A549 (cell line): ENCODE results near the gene GATM. TPM values are rescaled to one million over a fixed set of nuclear protein-coding genes. Genes with fewer than 3 reads are reported as not detected.

Experiments used
- ATAC-seq, 2 experiments: fragments of 200-7000 bp in 1 of 2; fragments of >200 bp in 1 of 2; cut with Nextera tagmentation in 1 of 2; cut with Tn5 transposase in 1 of 2; 3 replicates each; pipeline versions ENCODE4 v1.8.0 to v1.9.1; 2018 to 2020; ENCODE audit warnings: mild to moderate bottlenecking in 1 of 2, moderate library complexity in 1 of 2
- CTCF ChIA-PET: fragments of 300-600 bp; sonication (Branson Sonifier 250); formaldehyde crosslinking; extraction: SDS; loops from one replicate; lab custom pipeline; 2021; ENCODE audit warnings: antibody characterized with exemption, inconsistent platforms; lab: Yijun Ruan, JAX
- POLR2A ChIA-PET: fragments of 350-600 bp; formaldehyde crosslinking; extraction: SDS; loops from one replicate; lab custom pipeline; 2021; ENCODE audit warnings: antibody characterized with exemption, inconsistent platforms; lab: Yijun Ruan, JAX
- DNase-seq, 2 experiments: peaks; one replicate each; pipeline versions ENCODE4 v3.0.0 to v3.0.0-alpha.2; 2011 to 2016; ENCODE audit warnings: low read depth in 1 of 2, low spot score in 1 of 2
- FAIRE-seq: peaks from 2 replicates; lab custom pipeline; 2011; peaks lifted over from hg19 to GRCh38; lab: Jason Lieb, UNC
- H3K27ac ChIP-seq, 2 experiments: fragments of >200 bp; sonication (Bioruptor Twin); formaldehyde crosslinking; 3 replicates each; pipeline ENCODE4 v1.5.1; 2016 to 2017
- H3K4me1 ChIP-seq: fragments of >200 bp; sonication (Bioruptor Twin); formaldehyde crosslinking; 3 replicates; pipeline ENCODE4 v1.6.1; 2016
- H3K4me2 ChIP-seq: fragments of >200 bp; sonication (Bioruptor Twin); formaldehyde crosslinking; 3 replicates; pipeline ENCODE4 v1.6.1; 2016
- H3K4me3 ChIP-seq: fragments of >200 bp; sonication (Bioruptor Twin); formaldehyde crosslinking; 3 replicates; pipeline ENCODE4 v1.5.1; 2016
- H3K9me3 ChIP-seq: fragments of >200 bp; sonication (Bioruptor Twin); formaldehyde crosslinking; 3 replicates; pipeline ENCODE4 v1.6.1; 2016
- BHLHE40 ChIP-seq: IDR thresholded peaks from 2 replicates; pipeline ENCODE4 v1.6.1; 2012; ENCODE audit warnings: low read depth, low read length, inconsistent platforms
- CEBPB ChIP-seq, 2 experiments: fragments of >200 bp in 1 of 2; sonication (Bioruptor Twin) in 1 of 2; formaldehyde crosslinking in 1 of 2; IDR thresholded peaks; 2 replicates each; pipeline ENCODE4 v1.6.1; 2012 to 2016
- EHF ChIP-seq: fragments of 250-450 bp; sonication (Bioruptor Pico); IDR thresholded peaks from 2 replicates; pipeline ENCODE4 v1.5.0; 2020; ENCODE audit warnings: mild to moderate bottlenecking
- EP300 ChIP-seq, 2 experiments: fragments of >200 bp; sonication (Bioruptor Twin); formaldehyde crosslinking; IDR thresholded peaks; 2 replicates in 1 of 2; 3 replicates in 1 of 2; pipeline ENCODE4 v1.6.1; 2016 to 2017
- ESRRA ChIP-seq: fragments of 150-350 bp; IDR thresholded peaks from 2 replicates; pipeline ENCODE4 v1.6.1; 2014; ENCODE audit warnings: mild to moderate bottlenecking, low read length, borderline replicate concordance
- GATA3 ChIP-seq: IDR thresholded peaks from 2 replicates; pipeline ENCODE4 v1.6.1; 2012; ENCODE audit warnings: borderline replicate concordance
- HMGXB4 ChIP-seq: fragments of 250-450 bp; sonication (Bioruptor Pico); IDR thresholded peaks from 2 replicates; pipeline ENCODE4 v1.5.0; 2021; ENCODE audit warnings: mild to moderate bottlenecking, moderate library complexity, borderline replicate concordance
- HOXA7 ChIP-seq: fragments of 250-450 bp; sonication (Bioruptor Pico); IDR thresholded peaks from 2 replicates; pipeline ENCODE4 v1.5.0; 2020; ENCODE audit warnings: mild to moderate bottlenecking, moderate library complexity
- JUN ChIP-seq, 2 experiments: fragments of >200 bp; sonication (Bioruptor Twin); formaldehyde crosslinking; IDR thresholded peaks; 2 replicates in 1 of 2; 3 replicates in 1 of 2; pipeline ENCODE4 v1.6.1; 2016 to 2017
- KDM1A ChIP-seq: fragments of 200-600 bp; sonication (generic); IDR thresholded peaks from 2 replicates; pipeline ENCODE4 v1.6.1; 2016; ENCODE audit warnings: low read depth, mild to moderate bottlenecking
- MYC ChIP-seq: IDR thresholded peaks from 2 replicates; pipeline ENCODE4 v1.6.1; 2012; ENCODE audit warnings: mild to moderate bottlenecking, inconsistent platforms, low read length, improper control_type of control experiment, borderline replicate concordance
- NFE2L2 ChIP-seq: fragments of 150-350 bp; conservative IDR thresholded peaks from 2 replicates; pipeline ENCODE4 v1.6.1; 2014; ENCODE audit warnings: low read length
- NR3C1 ChIP-seq: fragments of >200 bp; sonication (Bioruptor Twin); formaldehyde crosslinking; IDR thresholded peaks from 3 replicates; pipeline ENCODE4 v1.6.1; 2017
- POLR2A ChIP-seq: IDR thresholded peaks from 2 replicates; pipeline ENCODE4 v1.6.1; 2012; ENCODE audit warnings: mild to moderate bottlenecking, low read length
- POLR2AphosphoS2 ChIP-seq: conservative IDR thresholded peaks from 2 replicates; pipeline ENCODE4 v1.6.1; 2012; ENCODE audit warnings: low read length, improper control_type of control experiment, inconsistent platforms
- SREBF2 ChIP-seq: fragments of 450-650 bp; IDR thresholded peaks from 2 replicates; pipeline ENCODE4 v1.6.1; 2014; ENCODE audit warnings: mild to moderate bottlenecking, moderate library complexity
- TP53 ChIP-seq: fragments of 250-450 bp; sonication (Bioruptor Pico); IDR thresholded peaks from 2 replicates; pipeline ENCODE4 v1.5.0; 2021; ENCODE audit warnings: mild to moderate bottlenecking, moderate library complexity
- USF2 ChIP-seq: fragments of 450-650 bp; IDR thresholded peaks from 2 replicates; pipeline ENCODE4 v1.6.1; 2014; ENCODE audit warnings: antibody characterized with exemption
- ZSCAN20 ChIP-seq: fragments of 250-450 bp; sonication (Bioruptor Pico); IDR thresholded peaks from 2 replicates; pipeline ENCODE4 v1.8.0; 2022; ENCODE audit warnings: mild to moderate bottlenecking, moderate library complexity
- WGBS: methylation state at CpG from one replicate; pipeline ENCODE4 v1.1.6; 2017; ENCODE audit errors: missing lambda C conversion rate; 5-methylcytosine and 5-hydroxymethylcytosine counted together
- polyA plus RNA-seq, 4 experiments: library from polyadenylated mRNA; depleted of rRNA in 3 of 4; stranded (reverse); fragments of >200 nt; fragmentation: RNase III in 1 of 4; extraction: RNeasy Plus Mini Kit Qiagen cat#74134 plus additional on column Dnase treatment in 1 of 4; gene quantifications; 2 replicates in 3 of 4; 3 replicates in 1 of 4; pipeline ENCODE4 v1.2.3, GENCODE V29; 2011 to 2017
- TF ChIP-seq, protein P1 (sequence below): fragments of >200 bp; sonication (Bioruptor Twin); formaldehyde crosslinking; IDR thresholded peaks from 3 replicates; pipeline ENCODE4 v1.5.1; 2016
- TF ChIP-seq, protein P2 (sequence below): IDR thresholded peaks from 2 replicates; pipeline ENCODE4 v1.6.1; 2012

GATM gene
- polyA plus RNA-seq, 2 of the 4 experiments (the other 2 are of a cell fraction) = 4.0 to 6.5 TPM

- no peak overlapping the region for H3K4me2 ChIP-seq
- no peaks in the 10 kb centered on the region for H3K9me3 ChIP-seq
- ChIA-PET POLR2A (no interaction called here), CTCF (interaction anchor here (1.5 to 2.6 kb wide), 2 partner anchors 190 to 233 kb away, joined by 8 to 9 read pairs; no protein-coding TSS in a partner anchor)
- FAIRE-seq (no peak), ATAC-seq (no peak), DNase-seq (no peak)
- 91% methylated on average over 4 of the region's 4 CpGs for WGBS
- H3K4me3 ChIP-seq = no peak overlapping the region
- peaks cover under 1% of the 10 kb centered on the region; the same call in 1 of the 3 replicates for H3K4me1 ChIP-seq
- no peak overlapping the region for H3K27ac ChIP-seq
- TF ChIP-seq MYC (no peak), HOXA7 (CRISPR knock-in tag) (no peak), ESRRA (no peak), POLR2AphosphoS2 (no peak), USF2 (no peak), TP53 (no peak), EP300 (IDR thresholded peaks at IDR 0.05) (no peak), EHF (no peak), NR3C1 (no peak)
- TF ChIP-seq, protein P1, sequence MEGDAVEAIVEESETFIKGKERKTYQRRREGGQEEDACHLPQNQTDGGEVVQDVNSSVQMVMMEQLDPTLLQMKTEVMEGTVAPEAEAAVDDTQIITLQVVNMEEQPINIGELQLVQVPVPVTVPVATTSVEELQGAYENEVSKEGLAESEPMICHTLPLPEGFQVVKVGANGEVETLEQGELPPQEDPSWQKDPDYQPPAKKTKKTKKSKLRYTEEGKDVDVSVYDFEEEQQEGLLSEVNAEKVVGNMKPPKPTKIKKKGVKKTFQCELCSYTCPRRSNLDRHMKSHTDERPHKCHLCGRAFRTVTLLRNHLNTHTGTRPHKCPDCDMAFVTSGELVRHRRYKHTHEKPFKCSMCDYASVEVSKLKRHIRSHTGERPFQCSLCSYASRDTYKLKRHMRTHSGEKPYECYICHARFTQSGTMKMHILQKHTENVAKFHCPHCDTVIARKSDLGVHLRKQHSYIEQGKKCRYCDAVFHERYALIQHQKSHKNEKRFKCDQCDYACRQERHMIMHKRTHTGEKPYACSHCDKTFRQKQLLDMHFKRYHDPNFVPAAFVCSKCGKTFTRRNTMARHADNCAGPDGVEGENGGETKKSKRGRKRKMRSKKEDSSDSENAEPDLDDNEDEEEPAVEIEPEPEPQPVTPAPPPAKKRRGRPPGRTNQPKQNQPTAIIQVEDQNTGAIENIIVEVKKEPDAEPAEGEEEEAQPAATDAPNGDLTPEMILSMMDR = no peak
- TF ChIP-seq, protein P2, sequence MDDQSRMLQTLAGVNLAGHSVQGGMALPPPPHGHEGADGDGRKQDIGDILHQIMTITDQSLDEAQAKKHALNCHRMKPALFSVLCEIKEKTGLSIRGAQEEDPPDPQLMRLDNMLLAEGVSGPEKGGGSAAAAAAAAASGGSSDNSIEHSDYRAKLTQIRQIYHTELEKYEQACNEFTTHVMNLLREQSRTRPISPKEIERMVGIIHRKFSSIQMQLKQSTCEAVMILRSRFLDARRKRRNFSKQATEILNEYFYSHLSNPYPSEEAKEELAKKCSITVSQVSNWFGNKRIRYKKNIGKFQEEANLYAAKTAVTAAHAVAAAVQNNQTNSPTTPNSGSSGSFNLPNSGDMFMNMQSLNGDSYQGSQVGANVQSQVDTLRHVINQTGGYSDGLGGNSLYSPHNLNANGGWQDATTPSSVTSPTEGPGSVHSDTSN = no peak
Observed at GRCh38 chr15:45395943-45396342, 17.6 kb upstream of the GATM start.

GRCh38 chr15:45394681-45395080 lies 16.3 kb upstream of the GATM start:
- no peak for FAIRE-seq
- no peak overlapping the region for H3K4me2 ChIP-seq
- no peak for DNase-seq
- no peak overlapping the region for H3K4me3 ChIP-seq
- no peaks in the 10 kb centered on the region for H3K4me1 ChIP-seq
- H3K27ac ChIP-seq = no peak overlapping the region
- TF ChIP-seq USF2 (no peak), BHLHE40 (no peak), POLR2A (no peak), ESRRA (no peak), ZSCAN20 (CRISPR knock-in tag) (no peak), SREBF2 (no peak), NR3C1 (no peak), GATA3 (no peak), NFE2L2 (no peak), EHF (no peak), HMGXB4 (CRISPR knock-in tag) (no peak), KDM1A (no peak), EP300 (IDR thresholded peaks at IDR 0.05) (no peak), JUN (IDR thresholded peaks at IDR 0.05) (no peak), CEBPB (IDR thresholded peaks at IDR 0.05) (no peak)
- TF ChIP-seq, protein P2 = no peak
- WGBS = 51% methylated on average over 2 of the region's 2 CpGs
- H3K9me3 ChIP-seq = no peaks in the 10 kb centered on the region
- POLR2A ChIA-PET = no interaction called here
- no peak for ATAC-seq
- CTCF ChIA-PET = interaction anchor here (2.6 kb wide), 1 partner anchor 232 kb away, joined by 9 read pairs; no protein-coding TSS in a partner anchor
